ENCODE measurements around the gene HOXD12.

GRCh38 chr2:176122052-176122682 is 22.6 kb downstream of the HOXD12 start:
- TF ChIP-seq CTCF (IDR thresholded peaks at IDR 0.05; ENCODE audit: poor library complexity, severe bottlenecking) = no peak
- no peak for TF ChIP-seq TAF1 (IDR thresholded peaks at IDR 0.05; ENCODE audit: low read depth)
- no peak for TF ChIP-seq REST (IDR thresholded peaks at IDR 0.05; ENCODE audit: borderline replicate concordance)
- no peak for TF ChIP-seq POLR2AphosphoS5 (IDR thresholded peaks at IDR 0.05)

Data from neural cell (in vitro differentiated cells).